HepG2 (cell line): ENCODE data around the gene N4BP2. TPM values are rescaled to one million over a fixed set of nuclear protein-coding genes. Genes with fewer than 3 reads are reported as not detected.
A peak's percentile ranks its signal among the peaks of the same experiment; 100 is the strongest.

Experiments
- ATF4 ChIP-seq, 2 experiments: fragments of 450-650 bp in 1 of 2; sonication (generic) in 1 of 2; formaldehyde crosslinking; IDR thresholded peaks; 2 replicates each; pipeline versions ENCODE4 v1.5.0 to v1.8.0; 2020 to 2022; ENCODE audit warnings: mild to moderate bottlenecking in 1 of 2, missing genetic modification reagents in 1 of 2
- EP300 ChIP-seq, 3 experiments: sonication (generic) in 1 of 3; formaldehyde crosslinking in 1 of 3; IDR thresholded peaks; 2 replicates each; pipeline versions ENCODE4 v1.5.1 to v1.6.1; 2011 to 2020; ENCODE audit warnings: low read depth in 2 of 3, low read length in 2 of 3, borderline replicate concordance in 1 of 3, improper control_type of control experiment in 1 of 3, mild to moderate bottlenecking in 1 of 3, missing genetic modification reagents in 1 of 3, moderate library complexity in 1 of 3
- FOXP1 ChIP-seq, 2 experiments: fragments of 450-650 bp in 1 of 2; IDR thresholded peaks; 2 replicates each; pipeline ENCODE4 v1.6.1; 2017 to 2018; ENCODE audit warnings: antibody characterized with exemption in 1 of 2
- HMG20B ChIP-seq: conservative IDR thresholded peaks from 2 replicates; pipeline ENCODE4 v1.6.1; 2016; ENCODE audit warnings: missing genetic modification reagents, missing compliant biosample characterization
- HOXA5 ChIP-seq: sonication (generic); formaldehyde crosslinking; IDR thresholded peaks from 2 replicates; pipeline ENCODE4 v1.4.0; 2020; ENCODE audit warnings: missing genetic modification reagents
- IRF2 ChIP-seq: IDR thresholded peaks from 2 replicates; pipeline ENCODE4 v1.6.1; 2018; ENCODE audit warnings: missing genetic modification reagents, missing compliant biosample characterization
- MED1 ChIP-seq: sonication (generic); formaldehyde crosslinking; IDR thresholded peaks from 2 replicates; pipeline ENCODE4 v1.4.0; 2020; ENCODE audit warnings: missing genetic modification reagents
- MEIS2 ChIP-seq: sonication (generic); formaldehyde crosslinking; IDR thresholded peaks from 2 replicates; pipeline ENCODE4 v1.9.0; 2021; ENCODE audit warnings: mild to moderate bottlenecking, missing genetic modification reagents
- MIXL1 ChIP-seq: IDR thresholded peaks from 2 replicates; pipeline ENCODE4 v1.6.1; 2016
- NFIC ChIP-seq: IDR thresholded peaks from 2 replicates; pipeline ENCODE4 v1.6.1; 2012; ENCODE audit warnings: mild to moderate bottlenecking, low read length, inconsistent platforms
- PPARG ChIP-seq: conservative IDR thresholded peaks from 2 replicates; pipeline ENCODE4 v1.6.1; 2016; ENCODE audit warnings: missing biosample characterization, missing genetic modification reagents
- RERE ChIP-seq: IDR thresholded peaks from 2 replicates; pipeline ENCODE4 v1.6.1; 2016; ENCODE audit warnings: low read depth, missing genetic modification reagents, missing compliant biosample characterization
- RXRB ChIP-seq: IDR thresholded peaks from 2 replicates; pipeline ENCODE4 v1.6.1; 2016; ENCODE audit warnings: borderline replicate concordance, missing genetic modification reagents, missing compliant biosample characterization
- ZBTB7A ChIP-seq: sonication (generic); formaldehyde crosslinking; IDR thresholded peaks from 2 replicates; pipeline ENCODE4 v1.8.0; 2022; ENCODE audit warnings: mild to moderate bottlenecking, missing genetic modification reagents
- ZNF609 ChIP-seq: sonication (generic); formaldehyde crosslinking; IDR thresholded peaks from 2 replicates; pipeline ENCODE4 v1.4.0; 2020; ENCODE audit warnings: mild to moderate bottlenecking, missing genetic modification reagents, borderline replicate concordance
- polyA plus RNA-seq, 8 experiments: library from polyadenylated mRNA; depleted of rRNA in 3 of 8; stranded (reverse) in 7 of 8; unstranded in 1 of 8; fragments of >200 nt; fragmentation: Illumina TruSeq in 4 of 8; extraction: Trizol in 4 of 8; gene quantifications; 2 replicates each; pipeline versions ENCODE4 v1.2.1 to v1.2.3, GENCODE V29; 2011 to 2016; ENCODE audit warnings: low read depth in 4 of 8, missing spikeins in 1 of 8, mixed read lengths in 1 of 8; ENCODE audit not compliant: insufficient read depth in 1 of 8
- total RNA-seq, 5 experiments: library from RNA; depleted of rRNA; stranded (reverse); fragments of >200 nt; fragmentation: Illumina TruSeq; extraction: Trizol; gene quantifications; 2 replicates each; pipeline ENCODE4 v1.2.3, GENCODE V29; 2016; ENCODE audit warnings: low read depth in 1 of 5

The N4BP2 gene
- total and polyA plus RNA-seq, 2 of the 13 experiments (the other 11 are each of a cell fraction or from before 2014, with no cell fraction given) = 5.6 to 12.9 TPM

- peak; percentile 76; the same call in 1 of the 2 replicates for TF ChIP-seq RERE (CRISPR knock-in tag)
- TF ChIP-seq ZBTB7A = no peak
- TF ChIP-seq PPARG (CRISPR knock-in tag) = 0 out of 2 replicates have a peak, but pooled peaks have one; percentile 34
- TF ChIP-seq EP300 (IDR thresholded peaks at IDR 0.05; ENCODE audit: low read depth in 2 of 2, low read length in 2 of 2) = peak; percentile 47 to 85; a peak in 2 of 4 replicates
- peak; percentile 67; the same call in 1 of the 2 replicates for TF ChIP-seq EP300 (CRISPR knock-in tag; IDR thresholded peaks at IDR 0.05; ENCODE audit: borderline replicate concordance)
- peak; percentile 89 for TF ChIP-seq NFIC
- no peak for TF ChIP-seq FOXP1 (IDR thresholded peaks at IDR 0.05)
- TF ChIP-seq FOXP1 (CRISPR knock-in tag; IDR thresholded peaks at IDR 0.05) = peak; percentile 90
- TF ChIP-seq MIXL1 (CRISPR knock-in tag) = 0 out of 2 replicates have a peak, but pooled peaks have one; percentile 68
- 0 out of 2 replicates have a peak, but pooled peaks have one; percentile 14 for TF ChIP-seq HMG20B (CRISPR knock-in tag)
- peak; percentile 52; the same call in 1 of the 2 replicates for TF ChIP-seq ZNF609
- TF ChIP-seq ATF4 (CRISPR knock-in tag; IDR thresholded peaks at IDR 0.05) = peak in 1 of 2 experiments; percentile 69; a peak in 2 of 4 replicates
- 0 out of 2 replicates have a peak, but pooled peaks have one; percentile 64 for TF ChIP-seq MEIS2 (CRISPR knock-in tag)
- peak; percentile 54; the same call in 1 of the 2 replicates for TF ChIP-seq IRF2 (CRISPR knock-in tag)
- TF ChIP-seq HOXA5 = peak; percentile 70; the same call in 1 of the 2 replicates
- peak; percentile 73 for TF ChIP-seq RXRB (CRISPR knock-in tag)
- peak; percentile 70 for TF ChIP-seq MED1
These were observed 134.5 kb downstream of the N4BP2 start (continued) for GRCh38 chr4:40190880-40191815.
